IPS DF 19.7 (cell line): ENCODE results near the gene CEP170B.
"Not testable (repeated sequence)": the region's sequence is repeated elsewhere in the genome, so short reads cannot be mapped to it uniquely, and the experiment has no call there.

Experiments used
- DNase-seq: peaks from one replicate; pipeline ENCODE4 v3.0.0-alpha.2; 2013; ENCODE audit warnings: low read depth, low spot score

CEP170B gene

DNA sequence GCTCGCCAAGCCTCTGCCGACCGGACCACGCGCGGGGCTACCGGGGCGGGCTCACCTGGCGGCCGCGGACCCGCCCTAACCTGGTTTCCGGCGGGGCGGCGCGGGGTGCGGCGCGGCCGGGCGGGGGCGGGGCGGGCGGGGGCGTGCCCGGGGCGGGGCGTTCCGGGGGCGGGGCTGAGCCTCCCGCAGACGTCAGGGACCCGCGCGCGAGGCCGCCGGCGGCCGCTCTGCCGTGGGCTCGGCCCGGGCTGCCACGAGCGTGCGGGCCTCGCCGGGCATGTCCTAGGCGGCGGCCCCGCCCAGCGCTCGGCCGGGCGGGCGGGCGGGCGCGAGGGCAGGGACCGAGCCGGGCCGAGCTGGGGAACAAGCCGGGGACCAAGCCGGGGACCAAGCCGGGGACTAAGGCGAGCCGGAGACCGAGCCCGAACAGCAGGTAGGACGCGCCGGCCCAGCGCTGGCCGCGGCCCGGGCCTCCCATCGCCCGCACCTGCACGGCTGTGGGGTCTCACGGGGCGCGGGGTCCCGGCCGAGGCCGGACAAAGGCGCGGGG is at the start of gene CEP170B:
Gene CEP170B, plus strand, starts transcription at position 188 of the 550 bp plus-strand sequence. CDS start 3,183 bp downstream, outside the sequence.
- DNase-seq, result no peak

DNA sequence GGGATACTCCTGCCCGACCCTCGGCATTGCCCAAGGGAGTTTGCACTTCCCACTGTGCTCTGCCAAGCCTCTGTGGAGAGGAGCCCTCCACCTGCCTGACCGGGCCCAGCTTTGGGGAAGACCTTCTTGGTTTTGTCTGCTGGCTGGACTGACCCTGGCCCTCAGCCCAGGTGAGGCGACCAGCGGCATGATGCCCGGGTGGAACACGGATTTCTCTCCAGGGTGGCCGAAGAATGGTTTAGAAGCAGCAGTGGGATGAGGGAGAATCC is 48.5 kb upstream of the CEP170B start:
- no peak for DNase-seq

DNA sequence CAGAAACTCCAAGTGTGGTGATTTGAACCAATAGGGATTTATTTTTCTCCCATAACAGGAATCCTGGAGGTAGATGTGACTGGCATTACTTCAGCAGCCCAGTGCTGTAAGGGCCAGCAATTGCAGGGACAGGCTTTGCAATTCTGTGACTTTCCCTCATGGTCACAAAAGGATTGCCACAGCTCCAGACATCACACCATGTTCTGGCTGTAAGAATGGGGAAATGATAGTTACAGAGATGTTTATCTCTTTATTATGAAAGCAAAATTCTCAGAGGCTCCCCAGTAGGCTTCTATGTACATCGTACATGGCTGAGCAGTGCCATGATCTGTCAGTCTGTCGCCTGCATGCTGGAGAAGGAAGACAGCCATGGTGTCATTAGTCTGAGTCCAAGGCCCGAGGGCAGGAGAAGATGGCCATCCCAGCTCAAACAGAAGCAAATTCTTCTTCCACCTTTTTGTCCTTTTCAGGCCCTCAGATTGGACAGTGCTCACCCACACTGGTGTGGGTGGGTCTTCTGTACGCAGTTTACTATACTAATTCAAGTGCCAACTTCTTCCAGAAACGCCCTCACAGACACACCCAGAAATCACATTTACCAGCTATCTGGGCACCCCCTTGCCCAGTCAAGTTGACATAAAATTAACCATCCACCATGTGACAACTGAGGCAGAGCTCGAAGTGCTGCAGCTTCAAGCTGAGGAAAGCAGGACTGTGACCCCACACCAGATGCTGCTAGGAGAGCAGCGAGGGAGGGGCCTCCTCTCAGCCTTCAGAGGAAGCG is 46.9 kb upstream of the CEP170B start:
- no peak for DNase-seq

DNA sequence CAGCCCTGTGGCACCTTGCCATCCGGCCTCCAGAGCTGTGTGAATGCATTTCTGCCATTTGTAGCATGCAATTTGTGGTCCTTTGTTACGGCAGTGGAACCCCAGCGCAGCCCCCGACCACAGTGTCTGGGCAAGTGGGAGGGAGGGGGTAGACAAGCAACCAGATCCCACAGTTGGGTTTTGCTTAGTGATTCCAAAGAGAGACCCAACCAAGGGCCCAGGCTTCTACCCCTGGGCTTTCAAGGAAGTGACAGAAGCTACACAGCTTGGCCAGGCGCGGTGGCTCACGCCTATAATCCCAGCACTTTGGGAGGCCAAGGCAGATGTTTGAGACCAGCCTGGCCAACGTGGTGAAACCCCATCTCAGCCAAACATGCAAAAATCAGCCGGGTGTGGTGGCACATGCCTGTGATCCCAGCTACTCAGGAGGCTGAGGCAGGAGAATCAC is 46.3 kb upstream of the CEP170B start:
- DNase-seq, result no peak

DNA sequence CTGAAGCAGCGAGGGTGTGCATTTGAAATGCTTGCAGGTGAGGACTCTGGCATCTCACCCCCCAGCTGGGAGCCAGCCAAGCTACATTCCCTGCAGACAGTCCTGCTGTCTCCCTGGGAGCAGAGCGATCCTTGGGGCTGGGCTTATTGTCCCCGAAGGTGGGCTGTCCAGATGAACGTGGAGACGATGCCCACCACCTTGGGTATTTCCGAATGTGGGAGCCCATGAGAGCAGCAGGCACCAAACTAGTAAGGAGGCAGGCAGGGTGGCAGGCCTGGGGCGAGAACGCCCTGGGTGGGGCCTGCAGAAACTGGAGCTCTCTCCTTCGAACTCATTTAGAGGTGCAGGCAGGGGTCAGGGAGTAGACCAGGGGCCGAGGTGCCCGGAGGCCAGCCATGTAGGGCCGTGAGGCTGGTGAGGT is 45.7 kb upstream of the CEP170B start:
- no peak for DNase-seq

DNA sequence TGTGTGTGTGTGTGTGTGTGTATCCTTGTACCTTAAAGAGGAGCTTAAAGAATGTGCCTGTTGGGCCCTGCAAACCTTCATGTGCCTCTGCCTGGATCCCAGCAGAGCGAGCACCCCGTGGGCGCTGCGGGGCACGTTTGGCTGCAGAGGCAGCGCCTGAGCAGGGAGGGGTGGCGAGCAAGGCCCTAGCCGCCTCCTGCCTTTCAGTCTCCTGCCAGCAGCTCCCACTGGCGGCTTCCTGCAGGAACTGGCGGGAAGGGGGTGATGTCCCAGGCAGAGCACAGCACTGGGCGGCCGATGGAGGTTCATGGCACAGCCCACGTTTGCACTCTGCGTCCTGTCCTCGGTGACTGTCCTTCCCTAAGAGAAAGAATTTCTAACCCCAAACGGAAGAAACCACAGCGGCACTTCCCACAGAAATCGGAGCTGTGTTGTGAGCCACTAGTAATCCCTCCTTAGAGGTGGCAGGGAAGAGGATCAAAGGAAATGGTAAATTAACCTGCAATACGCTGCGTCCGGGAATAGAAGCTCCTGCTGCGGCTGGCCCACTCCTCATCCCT is 44.3 kb upstream of the CEP170B start:
- DNase-seq, result no peak

DNA sequence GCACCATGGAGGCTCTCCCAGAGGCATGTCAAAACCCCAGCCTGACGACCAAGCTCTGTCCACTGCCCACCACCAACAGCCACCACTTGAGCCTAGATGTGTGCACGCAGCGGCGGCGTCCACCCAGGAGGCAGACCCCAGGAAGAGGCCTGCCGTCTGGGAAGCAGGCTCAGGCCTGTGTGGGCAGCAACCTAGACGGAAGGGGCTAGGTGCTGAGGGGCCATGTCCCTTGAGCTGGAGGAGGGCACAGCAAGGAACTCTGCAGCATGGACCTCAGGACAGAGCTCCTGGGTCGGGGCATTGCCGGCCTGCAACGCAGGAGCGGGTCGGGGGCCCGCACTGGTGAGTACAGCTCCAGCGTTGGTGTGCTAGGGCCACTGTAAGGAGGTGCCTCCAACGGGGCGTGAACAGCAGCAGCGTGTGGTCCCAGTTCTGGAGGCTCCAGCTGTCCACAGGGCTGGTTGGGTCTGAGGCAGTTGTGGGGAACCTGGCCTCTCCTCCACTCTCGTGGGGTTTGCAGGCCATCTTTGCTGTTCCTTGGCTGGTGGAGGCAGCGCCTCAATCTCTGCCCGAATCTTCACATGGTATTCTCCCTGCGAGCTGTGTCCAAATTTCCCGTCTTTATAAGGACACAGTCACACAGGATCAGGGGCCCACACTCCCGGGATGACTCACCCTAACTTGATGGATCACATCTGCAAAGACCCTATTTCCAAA is 43.7 kb upstream of the CEP170B start:
- DNase-seq, result no peak

DNA sequence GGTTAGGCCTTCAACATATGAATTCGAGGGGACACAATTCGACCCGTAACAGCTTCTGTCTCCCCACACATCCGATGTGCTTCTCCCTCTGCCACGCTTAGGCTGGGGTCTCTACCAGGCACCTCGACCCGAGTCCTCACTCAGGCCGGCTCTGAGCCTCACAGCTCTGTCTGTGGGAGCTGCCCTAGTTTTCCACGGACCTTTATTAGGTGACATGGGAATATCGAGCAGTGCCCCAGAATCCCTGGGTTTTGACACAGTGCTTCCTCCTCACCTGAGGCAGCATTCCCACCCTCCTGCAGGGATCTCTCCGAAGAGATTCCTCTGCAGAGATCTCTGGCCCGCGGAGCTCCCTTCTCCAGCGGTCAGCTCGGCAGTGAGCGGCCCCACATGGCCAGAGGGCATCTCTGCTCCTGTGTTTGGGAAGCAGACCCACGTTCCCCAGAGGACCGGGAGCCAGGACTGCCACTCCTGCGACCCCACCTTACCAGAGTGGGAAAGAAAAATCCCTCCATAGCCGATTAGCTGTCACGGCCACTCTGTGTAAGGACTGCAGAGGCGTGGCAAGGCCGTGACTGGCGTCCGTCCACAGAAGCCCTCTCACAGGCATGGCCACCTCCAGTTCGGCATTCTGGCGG is 43.0 kb upstream of the CEP170B start:
- DNase-seq, result no peak

DNA sequence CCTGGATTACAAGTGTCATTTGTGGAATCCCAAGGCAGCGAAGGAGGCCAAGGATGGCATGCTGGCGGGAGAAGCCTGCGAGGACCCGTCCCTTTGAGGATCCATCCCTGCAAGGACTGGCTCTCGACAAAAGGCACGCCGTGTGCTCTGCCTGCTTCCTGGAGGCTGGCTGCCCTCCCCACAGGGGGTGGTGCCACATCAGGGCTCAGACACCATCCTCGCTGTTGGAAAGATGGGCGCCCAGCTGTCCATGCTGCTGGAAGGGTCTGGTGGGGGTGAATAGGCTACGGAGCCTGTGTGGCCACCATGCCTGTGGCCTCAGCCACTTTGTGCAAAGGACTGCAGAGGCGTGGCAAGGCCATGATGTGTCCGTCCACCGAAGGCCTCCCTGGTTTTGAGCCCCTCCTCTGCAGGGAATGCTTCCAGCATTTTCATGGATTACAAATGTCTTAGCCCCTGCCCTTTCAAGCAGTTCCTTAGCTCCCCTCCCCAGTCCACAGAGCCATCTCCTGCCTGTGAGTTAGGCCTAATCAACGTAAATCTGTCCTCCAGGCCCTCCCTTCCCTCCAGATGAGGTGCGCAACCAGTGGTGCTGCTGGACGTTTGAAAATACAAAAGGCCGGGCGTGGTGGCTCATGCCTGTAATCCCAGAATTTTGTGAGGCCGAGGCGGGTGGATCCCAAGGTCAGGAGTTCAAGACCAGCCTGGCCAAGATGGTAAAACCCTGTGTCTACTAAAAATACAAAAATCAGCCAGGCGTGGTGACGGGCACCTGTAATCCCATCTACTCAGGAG is 42.0 kb upstream of the CEP170B start:
- DNase-seq, result no peak

DNA sequence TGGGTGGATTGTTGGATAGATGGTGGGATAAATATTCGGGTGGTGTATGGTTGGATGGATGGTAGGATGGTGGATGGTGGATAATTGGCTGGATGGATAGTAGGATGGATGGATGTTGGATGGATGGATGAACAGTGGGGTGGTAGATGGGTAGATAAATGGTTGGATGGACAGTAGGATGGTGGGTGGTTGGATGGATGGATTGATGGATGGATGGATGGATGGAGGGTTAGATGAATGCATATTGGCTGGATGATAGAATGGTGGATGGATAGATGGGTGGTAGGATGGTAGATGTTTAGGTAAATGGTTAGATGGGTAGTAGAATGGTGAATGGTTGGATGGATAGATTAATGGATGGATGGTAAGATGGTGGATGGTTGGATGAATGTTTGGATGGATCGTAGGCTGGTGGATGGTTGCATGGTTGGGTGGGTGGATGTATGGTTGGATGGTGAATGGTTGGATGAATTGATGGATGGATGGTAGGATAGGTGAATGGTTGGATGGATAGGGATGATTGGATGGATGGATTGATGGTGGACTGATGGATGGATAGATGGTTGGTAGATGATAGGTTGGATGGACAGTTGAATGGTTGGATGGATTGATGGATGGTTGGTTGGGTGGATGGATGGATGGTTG is 40.6 kb upstream of the CEP170B start:
- DNase-seq, result no peak

DNA sequence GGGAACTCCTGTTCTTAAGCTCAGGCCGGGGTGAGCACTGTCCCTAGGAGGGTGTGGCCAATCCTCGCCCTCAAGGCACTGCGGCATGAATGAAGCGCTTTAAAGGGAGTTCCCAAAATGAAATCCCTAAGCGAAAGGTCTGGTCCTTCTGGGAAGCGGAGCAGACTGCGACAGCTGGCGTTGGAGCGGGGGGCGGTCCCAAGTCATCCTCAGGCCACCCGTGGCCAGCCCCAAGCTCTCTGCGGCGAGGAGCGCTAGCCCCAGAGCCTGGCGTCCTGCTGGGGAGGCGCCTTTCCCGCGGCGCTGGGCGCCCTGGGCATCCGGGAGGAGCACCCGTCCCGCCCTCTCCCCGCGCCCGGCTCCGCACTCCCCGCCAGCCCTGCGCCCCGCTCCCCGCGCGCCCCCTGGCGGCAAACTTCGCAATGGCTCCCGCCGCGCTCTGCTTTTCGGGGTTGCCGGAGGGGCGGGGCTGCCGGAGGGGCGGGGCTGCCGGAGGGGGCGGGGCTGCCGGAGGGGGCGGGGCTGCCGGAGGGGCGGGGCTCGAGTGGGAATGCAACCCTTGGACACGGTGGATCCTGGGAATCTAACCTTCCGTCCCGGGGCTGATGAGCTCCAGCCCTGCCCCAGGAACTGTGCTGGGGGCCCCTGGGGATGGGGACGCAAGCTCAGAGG is 38.7 kb upstream of the CEP170B start:
- DNase-seq, result no peak

DNA sequence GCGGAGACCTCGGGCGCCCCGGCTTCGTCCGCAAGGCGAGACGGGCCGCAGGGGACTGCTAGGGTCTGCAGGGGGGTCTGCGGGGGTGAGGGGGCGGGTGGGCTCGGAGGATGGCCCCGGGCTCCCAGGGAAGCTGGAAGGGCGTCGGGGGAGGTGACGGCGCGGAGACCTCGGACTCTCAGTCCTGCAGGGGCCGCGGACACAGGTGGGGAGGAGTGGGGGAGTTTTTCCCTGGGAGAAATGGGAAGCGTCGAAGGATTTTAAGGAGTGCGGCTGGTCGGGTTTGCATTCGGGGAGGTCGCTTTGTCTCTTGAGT is 38.2 kb upstream of the CEP170B start:
- DNase-seq, result no peak

DNA sequence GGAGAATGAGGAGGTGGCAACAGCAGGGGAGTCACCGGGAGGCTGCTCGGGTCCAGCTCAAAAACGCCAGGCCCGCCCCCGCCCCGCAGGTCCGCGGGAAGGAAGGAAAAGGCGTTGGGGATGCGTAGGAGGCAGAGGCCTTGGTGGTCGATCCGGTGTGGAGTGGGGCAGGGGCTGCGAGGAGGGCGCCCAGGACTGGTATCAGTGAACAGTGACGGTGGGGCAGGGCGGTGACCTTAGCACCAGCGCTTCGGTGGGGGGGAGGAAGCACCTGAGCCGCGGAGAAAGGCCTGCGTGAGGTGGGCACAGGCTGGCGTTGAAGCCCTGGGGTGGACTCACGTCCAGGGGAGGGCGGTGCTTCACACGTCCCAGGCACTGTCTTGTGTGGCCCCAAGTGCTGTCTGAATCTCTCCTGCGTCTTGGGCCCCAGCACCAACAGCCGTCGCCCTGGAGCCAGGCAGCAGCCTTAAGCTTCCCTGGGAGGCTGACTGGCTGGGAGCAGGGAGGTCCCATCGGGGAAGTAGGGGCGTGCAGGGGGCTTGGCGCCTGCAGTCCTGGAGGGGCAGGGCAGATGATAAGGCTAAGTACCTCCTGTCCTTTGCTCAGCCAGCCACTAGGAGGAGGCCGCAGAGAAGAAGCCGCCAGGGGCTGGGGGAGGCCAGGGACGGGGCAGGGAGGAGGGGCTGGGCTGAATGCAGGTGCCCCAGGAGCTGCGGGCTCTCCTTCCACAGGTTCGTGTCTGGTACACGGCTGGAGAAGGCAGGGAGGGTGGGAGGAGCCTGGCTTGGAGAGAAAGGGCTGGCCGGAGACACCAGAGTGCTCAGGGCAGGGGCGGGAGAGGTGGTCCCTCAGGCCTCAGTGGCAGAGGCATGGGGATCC is 37.7 kb upstream of the CEP170B start:
- DNase-seq, result no peak

DNA sequence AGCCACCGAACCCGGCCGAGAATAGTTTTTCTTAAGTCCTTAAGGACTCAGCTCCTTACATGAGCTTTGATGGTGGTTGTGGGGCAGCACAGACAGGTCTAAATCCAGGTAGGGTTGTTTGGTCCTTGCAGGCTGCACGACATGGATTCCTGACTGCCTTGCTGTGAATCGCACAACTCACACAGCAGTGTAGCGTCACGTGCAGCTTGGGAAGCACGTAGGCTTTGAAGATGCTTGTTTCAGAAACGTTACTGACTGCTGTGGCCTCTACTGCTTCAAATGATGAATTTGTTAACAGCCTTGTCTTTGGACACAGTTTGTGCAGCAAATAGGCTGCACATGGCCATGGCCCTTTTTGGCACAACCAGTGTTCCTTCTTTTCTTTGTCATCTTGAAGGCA is 34.3 kb upstream of the CEP170B start:
- DNase-seq, result no peak

DNA sequence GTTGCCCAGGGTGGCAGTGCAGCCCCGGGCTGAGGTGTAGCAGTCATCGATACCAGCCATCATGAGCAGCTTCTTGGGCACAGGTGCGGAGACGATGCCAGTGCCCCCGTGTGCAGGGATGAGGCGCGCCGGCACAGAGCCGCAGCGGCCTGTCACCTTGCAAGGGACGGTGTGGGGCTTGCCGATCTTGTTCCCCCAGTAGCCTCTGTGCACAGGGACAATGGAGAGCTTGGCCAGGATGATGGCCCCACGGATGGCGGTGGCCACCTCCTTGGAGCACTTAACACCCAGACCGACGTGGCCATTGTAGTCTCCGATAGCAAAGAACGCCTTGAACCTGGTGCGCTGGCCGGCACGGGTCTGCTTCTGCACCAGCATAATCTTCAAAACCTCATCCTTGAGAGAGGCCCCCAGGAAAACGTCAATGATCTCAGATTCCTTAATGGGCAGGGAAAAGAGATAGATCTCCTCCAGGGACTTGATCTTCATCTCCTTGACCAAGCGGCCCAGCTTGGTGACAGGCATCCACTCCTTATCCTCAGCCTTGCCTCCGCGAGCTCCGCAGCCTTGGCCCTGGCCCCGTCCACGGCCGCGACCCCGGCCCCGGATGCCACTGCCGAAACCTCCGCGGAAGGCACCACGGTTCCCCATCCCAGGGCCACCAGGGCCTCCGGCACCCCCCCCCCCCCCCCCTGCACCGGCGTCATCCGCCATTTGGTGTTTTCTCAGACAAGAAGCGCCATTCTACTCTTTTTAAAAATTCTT is 28.7 kb upstream of the CEP170B start:
- not testable (repeated sequence) for DNase-seq

DNA sequence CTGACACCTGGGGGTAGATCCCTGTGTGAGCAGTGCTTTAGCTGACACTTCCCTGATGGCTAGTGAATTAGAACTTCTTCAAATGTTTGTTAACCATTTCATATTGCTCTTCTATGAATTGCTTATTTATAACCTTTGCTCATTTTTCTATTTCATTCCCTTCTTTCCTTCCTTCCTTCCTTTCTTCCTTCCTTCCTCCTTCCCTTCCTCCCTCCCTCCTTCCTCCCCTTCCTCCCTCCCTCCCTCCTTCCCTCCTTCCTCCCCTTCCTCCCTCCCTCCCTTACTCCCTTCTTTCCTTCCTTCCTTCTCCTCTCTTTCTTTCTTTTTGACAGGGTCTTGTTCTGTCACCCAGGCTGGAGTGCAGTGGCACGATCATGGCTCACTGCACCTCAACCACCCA is 23.3 kb upstream of the CEP170B start:
- DNase-seq, result no peak

DNA sequence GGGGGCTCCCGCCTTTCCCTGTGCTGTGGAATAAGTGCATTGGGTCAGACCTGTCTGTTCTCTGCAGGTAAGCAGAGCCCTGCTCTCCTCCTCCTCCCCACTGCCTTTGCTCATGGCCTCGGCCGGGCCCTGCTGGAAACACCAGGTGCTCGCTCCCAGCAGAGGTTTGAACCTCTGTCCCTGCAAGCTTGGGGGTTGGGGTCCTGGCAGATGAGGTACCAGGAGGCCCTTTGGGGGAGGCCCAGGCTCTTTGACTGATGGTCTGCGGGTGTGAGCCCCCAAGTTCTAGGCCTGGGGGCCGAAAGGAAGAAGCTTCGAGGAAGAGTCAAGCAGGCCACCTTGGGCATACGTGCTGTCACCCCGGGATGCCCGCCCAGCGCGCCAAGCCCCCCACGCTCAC is 22.1 kb upstream of the CEP170B start:
- no peak for DNase-seq

DNA sequence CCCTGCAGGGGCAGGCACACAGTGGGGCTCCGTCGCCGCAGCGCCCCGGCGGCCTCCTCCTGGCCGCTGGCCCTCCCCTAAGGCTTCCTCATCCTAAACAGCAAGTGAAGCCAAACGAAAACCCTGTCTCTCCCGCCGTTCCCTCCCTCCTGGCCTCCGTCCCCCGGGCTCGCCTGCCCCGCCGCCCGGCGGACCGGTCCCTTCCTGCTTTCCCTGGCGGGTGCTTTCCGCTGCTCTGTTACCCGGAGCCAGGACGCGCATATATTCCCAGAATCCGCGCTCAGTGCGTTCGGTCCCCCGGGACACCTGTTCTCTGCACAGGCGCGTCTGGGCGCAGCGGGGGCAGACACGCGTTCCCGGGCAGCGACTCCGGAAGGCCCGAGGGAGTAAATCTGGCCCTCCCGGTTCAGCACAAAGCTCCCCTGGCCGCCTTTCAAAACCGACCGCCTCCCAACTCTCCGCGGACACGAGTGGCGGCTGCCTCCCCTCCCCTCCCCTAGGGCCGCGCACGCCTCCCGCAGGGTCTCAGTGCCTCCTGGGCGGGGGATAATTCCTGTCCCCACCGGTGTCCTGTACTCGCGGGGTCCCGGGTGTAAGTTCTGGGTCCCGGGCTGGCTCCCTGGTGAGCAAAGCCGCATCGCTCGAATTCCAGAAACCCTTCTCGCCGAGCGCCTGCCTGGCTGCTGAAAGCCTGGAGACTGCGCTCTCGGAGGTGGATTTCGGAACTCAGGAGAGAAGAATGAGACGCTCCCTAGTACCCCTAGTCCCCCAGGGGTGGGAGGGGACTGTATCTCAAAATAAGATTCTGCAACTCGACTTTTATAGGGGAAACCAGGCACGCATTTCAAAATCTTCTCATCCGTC is 21.4 kb upstream of the CEP170B start:
- DNase-seq, result no peak
